Endothelial cell of umbilical vein (primary cell): ENCODE data around the gene MGLL.

Experiments
- EZH2 ChIP-seq: IDR thresholded peaks from 2 replicates; pipeline ENCODE4 v1.6.1; 2012; ENCODE audit warnings: borderline replicate concordance, low read depth, mild to moderate bottlenecking, moderate library complexity, low read length, inconsistent platforms; ENCODE audit not compliant: severe bottlenecking
- GATA2 ChIP-seq: IDR thresholded peaks from 2 replicates; pipeline ENCODE4 v1.7.0; 2011; ENCODE audit warnings: low read depth, mild to moderate bottlenecking, moderate library complexity, mixed read lengths, low read length; ENCODE audit not compliant: insufficient read length, insufficient read depth
- JUN ChIP-seq: IDR thresholded peaks from 2 replicates; pipeline ENCODE4 v1.6.1; 2011; ENCODE audit warnings: borderline replicate concordance, low read depth; ENCODE audit not compliant: insufficient read length, insufficient read depth
- POLR2A ChIP-seq: IDR thresholded peaks from 2 replicates; pipeline ENCODE4 v1.6.1; 2012; ENCODE audit warnings: low read depth, mild to moderate bottlenecking, control low read depth, low read length
- POLR2AphosphoS5 ChIP-seq: IDR thresholded peaks from 2 replicates; pipeline ENCODE4 v1.6.1; 2012; ENCODE audit warnings: low read depth, mild to moderate bottlenecking, control low read depth, low read length, moderate library complexity; ENCODE audit not compliant: insufficient read depth
- TF ChIP-seq, protein P1 (sequence below), 2 donors: IDR thresholded peaks; 1 replicate in 1 of 2; 2 replicates in 1 of 2; pipeline ENCODE4 v1.5.1; 2011; ENCODE audit warnings: low read length in 2 of 2, mild to moderate bottlenecking in 2 of 2, moderate library complexity in 2 of 2, control low read depth in 1 of 2, inconsistent platforms in 1 of 2, low read depth in 1 of 2; ENCODE audit not compliant: insufficient read depth in 1 of 2; ENCODE audit errors: extremely low read depth in 1 of 2
- TF ChIP-seq, protein P2 (sequence below): IDR thresholded peaks from 2 replicates; pipeline ENCODE4 v1.6.1; 2011; ENCODE audit not compliant: insufficient read depth, insufficient read length

DNA sequence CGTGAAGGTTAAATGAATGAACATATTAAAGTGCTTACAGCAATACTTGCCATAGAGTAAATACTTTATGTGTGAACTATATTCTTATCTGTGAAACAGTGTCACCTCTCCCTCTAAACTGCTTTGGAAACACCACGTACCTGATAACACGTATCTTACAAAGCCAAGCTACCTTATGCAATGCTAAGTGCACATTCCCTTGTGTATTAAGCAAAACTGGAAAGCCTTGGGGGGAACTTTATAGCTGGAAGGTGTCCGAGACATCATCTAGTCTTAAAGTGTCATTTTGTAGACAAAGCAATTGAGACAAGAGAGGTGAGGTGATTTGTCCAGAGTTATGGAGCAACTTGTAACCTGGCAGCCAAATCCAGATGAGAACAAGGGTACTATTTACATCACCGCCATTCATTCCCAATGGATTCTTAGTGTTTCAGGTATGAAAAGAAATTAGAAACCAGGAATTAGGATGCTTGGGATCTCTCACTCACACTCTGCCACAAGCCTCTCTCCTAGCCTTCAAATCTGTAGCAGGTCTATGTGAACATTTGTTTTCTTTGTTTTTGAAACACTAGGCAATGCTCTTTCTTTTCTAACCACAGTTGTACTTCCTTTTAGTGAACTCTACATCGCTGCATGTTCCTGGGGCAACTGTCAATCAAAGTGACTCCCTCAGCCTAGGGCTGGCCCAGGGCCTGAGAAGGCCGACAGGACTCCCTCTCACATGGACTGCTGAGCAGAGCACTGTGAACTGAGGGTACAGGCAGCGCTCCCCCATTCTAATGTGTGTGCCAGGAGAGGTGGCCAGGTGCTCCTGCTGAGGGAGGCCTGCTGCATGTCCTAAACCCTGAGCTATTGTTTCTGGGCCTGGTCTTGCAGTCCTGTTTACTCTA lies 13.9 kb upstream of the MGLL start:
- TF ChIP-seq, protein P1, sequence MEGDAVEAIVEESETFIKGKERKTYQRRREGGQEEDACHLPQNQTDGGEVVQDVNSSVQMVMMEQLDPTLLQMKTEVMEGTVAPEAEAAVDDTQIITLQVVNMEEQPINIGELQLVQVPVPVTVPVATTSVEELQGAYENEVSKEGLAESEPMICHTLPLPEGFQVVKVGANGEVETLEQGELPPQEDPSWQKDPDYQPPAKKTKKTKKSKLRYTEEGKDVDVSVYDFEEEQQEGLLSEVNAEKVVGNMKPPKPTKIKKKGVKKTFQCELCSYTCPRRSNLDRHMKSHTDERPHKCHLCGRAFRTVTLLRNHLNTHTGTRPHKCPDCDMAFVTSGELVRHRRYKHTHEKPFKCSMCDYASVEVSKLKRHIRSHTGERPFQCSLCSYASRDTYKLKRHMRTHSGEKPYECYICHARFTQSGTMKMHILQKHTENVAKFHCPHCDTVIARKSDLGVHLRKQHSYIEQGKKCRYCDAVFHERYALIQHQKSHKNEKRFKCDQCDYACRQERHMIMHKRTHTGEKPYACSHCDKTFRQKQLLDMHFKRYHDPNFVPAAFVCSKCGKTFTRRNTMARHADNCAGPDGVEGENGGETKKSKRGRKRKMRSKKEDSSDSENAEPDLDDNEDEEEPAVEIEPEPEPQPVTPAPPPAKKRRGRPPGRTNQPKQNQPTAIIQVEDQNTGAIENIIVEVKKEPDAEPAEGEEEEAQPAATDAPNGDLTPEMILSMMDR (IDR thresholded peaks at IDR 0.05; ENCODE audit: extremely low read depth in 1 of 2, insufficient read depth in 1 of 2, low read depth in 1 of 2, low read length in 2 of 2): no peak
- no peak for TF ChIP-seq EZH2
- TF ChIP-seq POLR2AphosphoS5: no peak
- TF ChIP-seq JUN: no peak
- TF ChIP-seq, protein P2, sequence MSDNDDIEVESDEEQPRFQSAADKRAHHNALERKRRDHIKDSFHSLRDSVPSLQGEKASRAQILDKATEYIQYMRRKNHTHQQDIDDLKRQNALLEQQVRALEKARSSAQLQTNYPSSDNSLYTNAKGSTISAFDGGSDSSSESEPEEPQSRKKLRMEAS: no peak
- TF ChIP-seq POLR2A: no peak
- TF ChIP-seq GATA2: no peak
